Activated B cell treated with CpG ODN at 0.5 μM for 24 hours (primary cell): ENCODE measurements around the gene TLE3. TPM values are rescaled to one million over a fixed set of nuclear protein-coding genes. Genes with fewer than 3 reads are reported as not detected.

Experiments
- ATAC-seq: fragments of 200-7000 bp; cut with Tn5 transposase; one replicate; pipeline ENCODE4 v1.10.0; 2021; ENCODE audit warnings: low read depth, mild to moderate bottlenecking, moderate library complexity
- CTCF ChIA-PET: fragments of 350-600 bp; sonication (Branson Sonifier 250); formaldehyde crosslinking; loops from one replicate; lab custom pipeline; 2021; ENCODE audit warnings: antibody characterized with exemption; lab: Charles Lee
- POLR2A ChIA-PET: fragments of 350-600 bp; sonication (Branson Sonifier 250); formaldehyde crosslinking; loops from one replicate; lab custom pipeline; 2021; ENCODE audit warnings: antibody characterized with exemption; lab: Charles Lee
- DNase-seq: peaks from one replicate; pipeline ENCODE4 v3.0.0; 2022
- H3K27ac Mint-ChIP-seq: one replicate; pipeline ENCODE4 v1.8.0; 2020; ENCODE audit warnings: mixed read lengths
- H3K27me3 Mint-ChIP-seq: one replicate; pipeline ENCODE4 v1.8.0; 2021; ENCODE audit warnings: mixed read lengths
- H3K36me3 Mint-ChIP-seq: one replicate; pipeline ENCODE4 v1.8.0; 2021; ENCODE audit warnings: low read depth, mixed read lengths
- H3K4me1 Mint-ChIP-seq: one replicate; pipeline ENCODE4 v1.8.0; 2021; ENCODE audit warnings: mixed read lengths
- H3K4me3 Mint-ChIP-seq: one replicate; pipeline ENCODE4 v1.8.0; 2020; ENCODE audit warnings: mild to moderate bottlenecking, mixed read lengths
- H3K9me3 Mint-ChIP-seq: one replicate; pipeline ENCODE4 v1.8.0; 2020; ENCODE audit warnings: mixed read lengths
- intact Hi-C: fragments of 100-400 bp; cut with micrococcal nuclease; formaldehyde crosslinking; loops from one replicate; pipeline ENCODE4 v1.15.1; 2024
- total RNA-seq: library from RNA; stranded (reverse); gene quantifications from 2 replicates; pipeline ENCODE4 v1.2.3, GENCODE V29; 2022
- TF ChIP-seq, protein P1 (sequence below): fragments of 200-600 bp; IDR thresholded peaks from one replicate; pipeline ENCODE4 v1.8.0; 2022; ENCODE audit warnings: antibody characterized with exemption, mild to moderate bottlenecking

The TLE3 gene
- total RNA-seq, 1 donor from 2014 or later = 110 TPM

DNA sequence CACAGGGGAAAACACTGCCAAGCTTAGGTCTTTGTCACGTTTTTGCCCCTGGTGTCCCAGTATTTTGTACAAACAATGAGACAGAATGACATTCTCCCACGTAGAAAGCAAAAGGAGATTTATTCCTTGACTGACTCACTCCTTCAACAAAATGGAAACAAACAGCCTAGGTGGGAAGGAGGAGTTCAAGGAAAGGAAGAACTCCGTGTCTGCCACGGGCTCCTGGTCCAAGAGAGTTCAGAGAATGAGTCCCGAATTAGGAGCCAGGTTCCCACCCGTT is 8.1 kb downstream of the TLE3 start:
- Mint-ChIP-seq H3K36me3 (peaks cover 95% of the 10 kb centered on the region), H3K9me3 (no peaks in the 10 kb centered on the region), H3K4me1 (peaks cover 89% of the 10 kb centered on the region), H3K4me3 (no peak overlapping the region), H3K27me3 (no peaks in the 10 kb centered on the region), H3K27ac (peak overlapping the region; percentile 63)
- DNase-seq = no peak
- no peak for ATAC-seq
- POLR2A ChIA-PET = interaction anchor here (1.6 to 2.5 kb wide), 2 partner anchors 8 to 10 kb away, joined by 3 to 7 read pairs; partner anchors contain the start of gene TLE3
- intact Hi-C loops = no loop called here
- TF ChIP-seq, protein P1, sequence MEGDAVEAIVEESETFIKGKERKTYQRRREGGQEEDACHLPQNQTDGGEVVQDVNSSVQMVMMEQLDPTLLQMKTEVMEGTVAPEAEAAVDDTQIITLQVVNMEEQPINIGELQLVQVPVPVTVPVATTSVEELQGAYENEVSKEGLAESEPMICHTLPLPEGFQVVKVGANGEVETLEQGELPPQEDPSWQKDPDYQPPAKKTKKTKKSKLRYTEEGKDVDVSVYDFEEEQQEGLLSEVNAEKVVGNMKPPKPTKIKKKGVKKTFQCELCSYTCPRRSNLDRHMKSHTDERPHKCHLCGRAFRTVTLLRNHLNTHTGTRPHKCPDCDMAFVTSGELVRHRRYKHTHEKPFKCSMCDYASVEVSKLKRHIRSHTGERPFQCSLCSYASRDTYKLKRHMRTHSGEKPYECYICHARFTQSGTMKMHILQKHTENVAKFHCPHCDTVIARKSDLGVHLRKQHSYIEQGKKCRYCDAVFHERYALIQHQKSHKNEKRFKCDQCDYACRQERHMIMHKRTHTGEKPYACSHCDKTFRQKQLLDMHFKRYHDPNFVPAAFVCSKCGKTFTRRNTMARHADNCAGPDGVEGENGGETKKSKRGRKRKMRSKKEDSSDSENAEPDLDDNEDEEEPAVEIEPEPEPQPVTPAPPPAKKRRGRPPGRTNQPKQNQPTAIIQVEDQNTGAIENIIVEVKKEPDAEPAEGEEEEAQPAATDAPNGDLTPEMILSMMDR = no peak
- CTCF ChIA-PET = no interaction called here

DNA sequence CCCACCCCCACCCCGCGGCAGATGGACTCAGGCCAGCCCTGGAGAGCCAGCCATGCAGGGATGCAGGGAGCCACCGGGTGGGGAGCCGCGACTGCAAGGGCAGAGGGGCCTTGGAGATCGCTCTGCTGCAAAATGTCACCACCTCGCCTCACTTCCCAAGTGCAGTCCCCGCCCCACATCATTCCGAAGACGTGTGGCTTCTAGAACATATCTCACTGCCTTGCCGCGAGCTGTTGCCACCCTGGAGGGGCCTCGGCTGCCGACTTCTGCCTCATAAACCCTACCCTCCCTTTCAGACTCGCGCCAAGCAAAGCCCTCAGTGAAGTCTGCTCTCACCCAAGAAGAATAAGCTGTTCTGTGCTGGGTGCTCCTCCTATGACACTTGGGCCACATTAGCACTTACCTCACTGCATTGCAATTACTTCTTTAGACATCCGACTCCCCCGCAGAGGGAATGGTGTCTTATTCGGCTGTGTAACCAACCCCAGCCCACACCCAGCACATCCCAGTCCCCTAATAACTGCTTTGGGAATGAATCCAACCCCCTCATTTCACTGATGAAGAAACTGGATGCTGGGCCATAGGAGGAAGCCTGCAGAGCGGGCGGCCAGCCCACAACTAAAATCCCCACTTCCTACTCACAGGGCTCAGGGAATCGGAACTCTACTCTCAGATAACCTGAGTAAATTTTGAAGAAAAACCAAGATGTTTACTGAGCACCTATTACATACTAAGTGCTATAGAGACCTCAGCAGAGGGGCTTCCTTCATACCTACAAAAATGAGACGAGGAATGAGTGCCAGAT is 8.6 kb downstream of the TLE3 start:
- Mint-ChIP-seq H3K27ac (peak overlapping the region; percentile 63), H3K36me3 (peaks cover 96% of the 10 kb centered on the region), H3K27me3 (no peaks in the 10 kb centered on the region), H3K9me3 (no peaks in the 10 kb centered on the region), H3K4me1 (peaks cover 90% of the 10 kb centered on the region), H3K4me3 (no peak overlapping the region)
- intact Hi-C loops = no loop called here
- DNase-seq = no peak
- TF ChIP-seq, protein P1 = no peak
- CTCF ChIA-PET = no interaction called here
- no peak for ATAC-seq
- POLR2A ChIA-PET = interaction anchor here (1.6 kb wide), 1 partner anchor 9 kb away, joined by 3 read pairs; the partner anchor contains the start of gene TLE3

- Mint-ChIP-seq H3K4me3 (no peak overlapping the region), H3K36me3 (peaks cover 96% of the 10 kb centered on the region), H3K27me3 (no peaks in the 10 kb centered on the region), H3K27ac (no peak overlapping the region), H3K9me3 (no peaks in the 10 kb centered on the region), H3K4me1 (peaks cover 90% of the 10 kb centered on the region)
- ATAC-seq (no peak), DNase-seq (no peak)
- CTCF ChIA-PET = no interaction called here
- POLR2A ChIA-PET = interaction anchor here (0.7 to 1.6 kb wide), 3 partner anchors 9 to 403 kb away, joined by 3 to 9 read pairs (median 4); partner anchors contain the start of gene TLE3
- intact Hi-C loops = no loop called here
- TF ChIP-seq, protein P1 = no peak
These were observed 9.3 kb downstream of the TLE3 start for GRCh38 chr15:70088455-70088854.

DNA sequence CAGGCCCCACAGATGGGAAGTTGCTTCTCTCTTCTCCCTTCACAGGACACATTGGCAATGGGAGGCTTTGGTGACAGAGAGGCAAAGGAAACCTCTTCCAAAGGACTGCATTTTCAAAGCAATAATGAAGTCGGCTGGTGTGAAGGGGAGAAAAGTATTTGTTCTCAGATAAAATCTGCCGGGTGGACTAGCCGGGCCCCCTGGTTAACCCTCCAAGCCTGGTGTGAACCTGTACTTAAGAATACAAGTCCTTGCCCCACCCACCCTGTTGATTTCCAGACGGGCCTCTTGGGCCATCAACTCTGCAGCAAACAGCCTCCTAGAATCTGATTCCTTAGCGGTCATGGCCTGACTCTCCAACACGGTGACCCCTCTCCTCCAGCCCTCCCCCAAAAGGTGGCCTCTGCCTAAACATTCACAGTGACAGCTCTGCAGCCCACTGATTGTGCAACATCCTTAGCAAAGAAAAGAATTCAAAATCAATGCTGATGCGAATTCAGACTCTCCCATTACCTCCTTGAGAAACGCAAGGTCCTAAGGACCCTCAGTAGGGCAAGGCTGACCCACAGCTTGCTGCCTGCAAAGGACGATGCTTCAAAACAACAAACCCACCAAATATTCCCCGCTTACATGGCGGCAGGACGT is 9.9 kb downstream of the TLE3 start:
- ChIA-PET CTCF (no interaction called here), POLR2A (interaction anchor here (0.6 to 1.6 kb wide), 5 partner anchors 7 to 404 kb away, joined by 3 to 9 read pairs (median 4); partner anchors contain the start of gene TLE3)
- Mint-ChIP-seq H3K27me3 (no peaks in the 10 kb centered on the region), H3K27ac (peak overlapping the region; percentile 46), H3K4me3 (no peak overlapping the region), H3K36me3 (peaks cover 94% of the 10 kb centered on the region), H3K9me3 (no peaks in the 10 kb centered on the region), H3K4me1 (peaks cover 90% of the 10 kb centered on the region)
- TF ChIP-seq, protein P1 = no peak
- intact Hi-C loops = no loop called here
- ATAC-seq (no peak), DNase-seq (no peak)

DNA sequence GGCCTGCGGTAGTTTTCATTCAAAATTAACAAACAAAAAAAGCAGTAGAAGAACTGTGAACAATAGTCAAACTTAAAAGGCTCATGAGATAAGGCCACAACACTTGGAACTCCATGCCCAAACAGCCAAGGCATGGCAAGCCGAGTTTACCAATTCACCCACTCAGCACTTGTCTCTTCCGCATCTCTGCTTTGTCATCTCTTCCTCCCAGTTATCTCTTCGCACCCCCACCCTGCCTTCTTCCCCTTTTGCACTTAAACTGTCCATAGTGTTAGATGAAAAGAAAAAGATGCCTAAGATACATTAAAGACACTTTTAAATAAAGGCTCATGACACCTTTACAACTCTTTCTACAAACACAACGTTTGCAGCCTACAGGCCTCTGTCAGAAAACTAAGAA is 11.1 kb downstream of the TLE3 start:
- H3K27me3 Mint-ChIP-seq = no peaks in the 10 kb centered on the region
- H3K4me3 Mint-ChIP-seq = peak overlapping the region; percentile 20
- no peak for DNase-seq
- intact Hi-C loops = no loop called here
- CTCF ChIA-PET = interaction anchor here (0.7 to 1.4 kb wide), 2 partner anchors 11 to 107 kb away, joined by 4 to 6 read pairs; partner anchors contain the start of gene TLE3
- H3K36me3 Mint-ChIP-seq = peaks cover 94% of the 10 kb centered on the region
- no peaks in the 10 kb centered on the region for H3K9me3 Mint-ChIP-seq
- peak overlapping the region; percentile 12 for H3K27ac Mint-ChIP-seq
- TF ChIP-seq, protein P1 = no peak
- peak; percentile 67 for ATAC-seq
- POLR2A ChIA-PET = interaction anchor here (1.0 to 4.0 kb wide), 3 partner anchors 9 to 11 kb away, joined by 3 to 18 read pairs (median 6); partner anchors contain the start of gene TLE3
- peaks cover 81% of the 10 kb centered on the region for H3K4me1 Mint-ChIP-seq
